GM19043 (cell line): ENCODE data around the gene FBXW2.

ENCODE experiments used
- ATAC-seq: cut with Tn5 transposase; IDR thresholded peaks from one replicate; pipeline ENCODE4 v1.9.1; 2021; ENCODE audit warnings: low read depth; ENCODE audit not compliant: unreplicated experiment

Gene FBXW2

DNA sequence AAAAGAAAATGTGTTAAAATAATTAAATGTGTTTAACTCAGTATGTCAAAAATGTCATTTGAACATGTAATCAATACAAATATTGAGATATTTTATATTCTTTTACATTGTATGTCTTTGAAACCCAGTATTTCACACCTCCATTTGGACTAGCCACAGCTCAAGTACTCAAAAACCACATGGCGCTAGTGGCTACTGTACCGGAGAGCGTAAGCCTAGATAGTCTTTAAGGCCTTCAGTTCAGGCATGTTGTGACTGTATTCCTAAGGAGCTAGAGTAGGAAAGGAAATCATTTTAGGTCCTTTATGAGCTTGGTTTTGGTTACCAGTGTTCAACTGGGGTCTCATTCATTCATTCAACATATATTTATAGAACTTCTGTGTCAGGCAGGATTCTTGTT is 12.8 kb downstream of the FBXW2 start:
- no peak for ATAC-seq

DNA sequence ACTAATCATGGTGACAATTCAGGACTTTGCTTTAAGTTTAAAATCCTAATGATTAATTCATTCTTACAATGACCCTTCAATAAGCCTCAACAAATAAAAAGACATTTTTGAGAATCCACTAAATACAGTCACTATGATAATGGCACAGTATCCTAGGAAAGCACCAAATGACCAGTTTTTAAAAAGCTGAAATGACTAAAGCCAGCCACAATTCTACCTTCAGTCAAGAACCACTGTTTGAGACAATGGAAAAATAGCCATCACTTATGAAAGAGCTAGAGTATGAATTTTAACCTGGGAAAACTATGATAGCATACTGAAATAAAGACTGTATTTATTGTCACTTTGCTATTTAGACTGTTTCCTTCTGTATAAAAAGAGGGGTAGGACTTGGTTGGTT is 14.0 kb downstream of the FBXW2 start:
- ATAC-seq, result no peak

DNA sequence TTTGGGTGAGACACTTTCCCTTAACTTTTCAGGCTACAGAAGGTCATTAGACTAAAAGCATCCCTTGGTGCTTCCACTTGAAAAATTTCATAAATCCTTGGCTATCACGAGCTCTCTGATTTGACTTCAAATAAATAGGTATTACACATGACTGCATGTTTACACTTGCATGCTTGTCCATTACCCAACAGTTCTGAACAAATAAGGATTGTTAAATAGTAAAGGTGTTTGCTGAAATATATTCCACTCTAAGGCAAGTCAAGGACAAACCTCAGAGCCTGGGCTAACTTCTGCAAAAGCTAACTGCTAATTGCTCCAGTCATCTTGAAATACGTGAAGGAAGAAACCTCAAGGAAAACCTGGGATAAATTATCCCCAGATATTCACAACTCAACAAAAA is 14.5 kb downstream of the FBXW2 start:
- ATAC-seq, result no peak

DNA sequence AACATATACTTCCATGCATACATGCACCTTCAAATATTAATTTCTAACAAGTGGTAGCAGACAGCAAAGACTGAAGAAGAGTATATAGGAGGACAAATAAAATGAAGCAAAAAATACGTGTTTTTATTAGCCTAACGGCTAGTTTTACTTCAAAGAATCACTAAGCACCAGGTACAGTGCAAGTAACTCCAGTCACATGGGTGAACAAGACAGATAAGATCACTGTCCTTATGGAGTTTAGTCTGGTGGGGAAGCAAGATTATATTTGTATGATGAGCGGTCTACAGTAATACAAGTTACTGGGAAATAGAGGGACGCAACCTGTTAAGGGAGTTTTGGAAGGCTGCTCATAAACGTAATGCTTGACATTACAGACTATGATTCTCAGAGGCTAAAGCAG is 16.0 kb downstream of the FBXW2 start:
- ATAC-seq, result no peak

GRCh38 chr9:120776788-120777187 is 16.4 kb downstream of the FBXW2 start:
- no peak for ATAC-seq

- ATAC-seq, result no peak
Measured at GRCh38 chr9:120775859-120776258, 17.4 kb downstream of the FBXW2 start.

GRCh38 chr9:120774719-120775118 is 18.5 kb downstream of the FBXW2 start:
- no peak for ATAC-seq

- no peak for ATAC-seq
Measured at GRCh38 chr9:120773256-120773655, 20.0 kb downstream of the FBXW2 start.

- no peak for ATAC-seq
Measured at GRCh38 chr9:120770931-120771330, 22.3 kb downstream of the FBXW2 start.

GRCh38 chr9:120768886-120769285 is 24.3 kb downstream of the FBXW2 start:
- no peak for ATAC-seq

GRCh38 chr9:120768247-120768646 is 25.0 kb downstream of the FBXW2 start:
- no peak for ATAC-seq

GRCh38 chr9:120767451-120767850 is 25.8 kb downstream of the FBXW2 start:
- ATAC-seq, result no peak

DNA sequence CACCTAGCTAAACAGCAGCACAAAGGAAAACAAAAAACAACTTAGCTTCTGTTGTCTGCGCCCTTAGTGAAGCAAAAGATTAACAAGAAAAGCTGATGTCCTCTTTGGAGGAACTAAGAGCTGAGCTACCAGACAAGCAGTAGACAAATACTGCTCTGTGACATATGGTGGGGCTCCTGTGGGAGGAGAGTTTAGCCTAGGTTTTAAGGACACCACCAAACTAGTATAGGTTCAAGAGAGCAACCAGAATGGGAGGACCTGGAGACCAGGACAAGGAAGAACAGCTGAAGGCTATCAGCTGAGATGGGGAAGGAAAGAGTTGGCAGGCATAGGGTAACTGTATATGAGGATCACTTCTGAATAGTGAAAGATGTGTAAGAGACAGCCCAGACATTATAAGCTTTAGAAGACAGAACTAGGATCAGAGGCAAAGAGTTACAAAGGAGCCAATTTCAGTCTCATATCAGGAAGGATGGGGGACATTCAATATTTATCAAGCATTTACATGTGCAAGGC is 27.2 kb downstream of the FBXW2 start:
- no peak for ATAC-seq

GRCh38 chr9:120764476-120764875 is 28.7 kb downstream of the FBXW2 start:
- no peak for ATAC-seq

GRCh38 chr9:120761006-120761405 is 32.2 kb downstream of the FBXW2 start:
- ATAC-seq, result no peak

GRCh38 chr9:120759755-120760400 is 33.3 kb downstream of the FBXW2 start:
- no peak for ATAC-seq

- no peak for ATAC-seq
Measured at GRCh38 chr9:120758544-120758943, 34.7 kb downstream of the FBXW2 start.

GRCh38 chr9:120757026-120757913 is 35.9 kb downstream of the FBXW2 start:
- ATAC-seq, result no peak

- no peak for ATAC-seq
Measured at GRCh38 chr9:120756531-120756930, 36.7 kb downstream of the FBXW2 start.

GRCh38 chr9:120755810-120756434 is 37.3 kb downstream of the FBXW2 start:
- ATAC-seq, result no peak

GRCh38 chr9:120755044-120755443 is 38.2 kb downstream of the FBXW2 start:
- ATAC-seq, result peak; percentile 82
